Epithelial cell of proximal tubule (primary cell): ENCODE measurements around the gene COPRS. TPM values are rescaled to one million over a fixed set of nuclear protein-coding genes. Genes with fewer than 3 reads are reported as not detected.
"Not testable (repeated sequence)": the region's sequence is repeated elsewhere in the genome, so short reads cannot be mapped to it uniquely, and the experiment has no call there.

Experiments
- DNase-seq: peaks from one replicate; pipeline ENCODE4 v3.0.0-alpha.2; 2011; ENCODE audit warnings: low read depth
- H3K4me3 ChIP-seq: 2 replicates; pipeline ENCODE4 v1.5.1; 2011; ENCODE audit warnings: low read depth, mild to moderate bottlenecking, low read length
- CTCF ChIP-seq: conservative IDR thresholded peaks from 2 replicates; pipeline ENCODE4 v1.5.1; 2012; ENCODE audit warnings: low read depth, mild to moderate bottlenecking, low read length
- total RNA-seq: library from RNA; depleted of rRNA; stranded (reverse); fragments of >200 nt; gene quantifications from 2 replicates; pipeline ENCODE4 v1.2.3, GENCODE V29; 2015

The COPRS gene
- total RNA-seq, 1 donor from 2014 or later = 102 TPM

DNA sequence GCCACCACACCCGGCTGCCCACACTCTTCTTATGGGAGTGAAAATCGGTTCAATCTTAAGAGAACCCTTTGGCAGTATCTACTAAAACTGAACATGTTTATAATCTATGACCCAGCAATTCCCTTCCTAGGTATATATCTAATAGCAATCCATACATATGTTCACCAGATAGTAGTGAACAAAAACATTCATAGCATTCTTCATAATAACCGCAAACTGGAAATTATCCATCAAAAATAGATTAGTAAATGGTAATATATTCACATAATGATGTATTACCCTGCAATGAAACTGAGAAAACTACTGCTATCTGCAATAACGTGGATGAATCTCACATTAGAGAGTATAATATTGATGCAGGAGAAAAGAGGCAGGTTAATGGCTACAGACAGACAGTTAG is 23.1 kb downstream of the COPRS start:
- H3K4me3 ChIP-seq = no peak overlapping the region
- no peak for DNase-seq
- TF ChIP-seq CTCF = no peak

DNA sequence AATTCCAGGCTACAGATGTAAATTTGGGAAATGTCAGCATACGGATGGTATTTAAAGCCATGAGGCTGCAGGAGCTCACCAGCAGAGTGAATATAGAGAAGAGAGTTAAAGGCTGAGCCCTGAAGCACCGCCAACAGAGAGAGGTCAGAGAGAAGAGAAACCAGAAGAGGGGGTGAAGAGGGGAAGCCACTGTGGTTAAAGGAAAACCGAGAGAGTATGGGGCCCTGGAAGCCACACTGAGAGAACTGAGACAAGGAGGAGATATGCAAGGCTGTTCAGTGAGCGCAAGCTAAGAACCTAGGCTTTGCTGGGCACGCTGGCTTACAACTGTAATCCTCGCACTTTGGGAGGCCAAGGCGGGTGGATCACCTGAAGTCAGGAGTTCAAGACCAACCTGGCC is 24.6 kb downstream of the COPRS start:
- no peak for DNase-seq
- no peak for TF ChIP-seq CTCF
- H3K4me3 ChIP-seq = no peak overlapping the region

GRCh38 chr17:31832746-31833145 is 26.3 kb downstream of the COPRS start:
- TF ChIP-seq CTCF = no peak
- DNase-seq = no peak
- no peak overlapping the region for H3K4me3 ChIP-seq

DNA sequence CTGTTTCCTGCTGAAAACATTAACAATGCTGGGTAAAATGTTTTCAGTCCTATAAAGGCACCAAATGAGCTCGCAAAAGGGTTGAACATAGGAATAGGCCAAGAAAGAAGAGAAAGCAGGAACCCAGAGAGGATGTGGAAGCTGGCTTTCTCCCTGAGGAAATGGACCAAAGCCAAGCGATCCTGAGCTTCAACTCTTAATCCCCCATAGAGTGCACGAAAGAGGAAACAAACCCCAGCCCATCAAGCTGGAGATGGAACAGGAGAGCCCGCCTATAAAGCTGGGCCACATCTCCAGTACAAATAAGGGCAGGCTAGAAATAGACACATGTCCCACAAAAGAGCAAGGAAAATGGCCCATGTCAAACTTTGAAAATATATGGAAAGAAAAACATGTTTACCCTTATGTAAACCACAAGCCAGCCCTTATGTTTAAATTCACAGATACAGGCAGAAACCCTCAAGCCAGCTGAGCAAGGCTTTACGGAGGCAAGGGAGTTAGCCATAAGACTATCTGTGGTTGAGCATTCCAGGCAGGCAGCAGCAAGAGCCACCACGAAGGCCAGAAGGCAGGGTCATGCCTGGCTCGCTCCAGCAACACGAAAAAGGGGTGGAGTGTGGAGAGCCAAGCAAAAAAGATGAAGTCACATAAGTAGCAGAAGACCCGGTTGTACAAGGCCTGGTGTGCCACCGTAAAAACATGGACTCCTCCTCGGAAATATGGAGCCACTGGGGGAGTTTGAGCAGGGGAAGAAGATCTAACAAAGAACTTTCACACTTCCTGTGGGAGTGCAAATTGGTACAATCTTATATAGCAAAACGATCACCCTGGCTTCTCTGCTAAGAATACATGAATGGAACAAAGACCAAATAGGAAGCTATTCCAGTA is 27.8 kb downstream of the COPRS start:
- no peak for DNase-seq
- no peak overlapping the region for H3K4me3 ChIP-seq
- TF ChIP-seq CTCF = no peak

DNA sequence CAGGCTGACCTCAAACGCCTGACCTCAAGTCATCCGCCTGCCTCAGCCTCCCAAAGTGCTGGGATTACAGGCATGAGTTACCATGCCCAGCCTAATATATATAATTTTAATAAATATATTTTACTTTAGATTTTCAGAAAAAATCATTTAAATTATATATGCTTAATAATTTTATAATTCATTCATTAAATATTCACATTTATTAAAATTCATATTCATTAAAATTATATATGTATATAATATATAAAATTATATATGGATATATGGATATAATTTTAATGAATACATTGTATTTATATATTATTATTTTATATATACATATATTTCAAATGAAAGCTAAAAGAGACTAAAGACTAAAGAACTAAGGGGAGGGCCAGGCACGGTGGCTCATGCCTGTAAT is 29.4 kb downstream of the COPRS start:
- DNase-seq = no peak
- H3K4me3 ChIP-seq = no peak overlapping the region
- no peak for TF ChIP-seq CTCF

GRCh38 chr17:31828955-31829354 is 30.1 kb downstream of the COPRS start:
- not testable (repeated sequence) for DNase-seq, H3K4me3 ChIP-seq

DNA sequence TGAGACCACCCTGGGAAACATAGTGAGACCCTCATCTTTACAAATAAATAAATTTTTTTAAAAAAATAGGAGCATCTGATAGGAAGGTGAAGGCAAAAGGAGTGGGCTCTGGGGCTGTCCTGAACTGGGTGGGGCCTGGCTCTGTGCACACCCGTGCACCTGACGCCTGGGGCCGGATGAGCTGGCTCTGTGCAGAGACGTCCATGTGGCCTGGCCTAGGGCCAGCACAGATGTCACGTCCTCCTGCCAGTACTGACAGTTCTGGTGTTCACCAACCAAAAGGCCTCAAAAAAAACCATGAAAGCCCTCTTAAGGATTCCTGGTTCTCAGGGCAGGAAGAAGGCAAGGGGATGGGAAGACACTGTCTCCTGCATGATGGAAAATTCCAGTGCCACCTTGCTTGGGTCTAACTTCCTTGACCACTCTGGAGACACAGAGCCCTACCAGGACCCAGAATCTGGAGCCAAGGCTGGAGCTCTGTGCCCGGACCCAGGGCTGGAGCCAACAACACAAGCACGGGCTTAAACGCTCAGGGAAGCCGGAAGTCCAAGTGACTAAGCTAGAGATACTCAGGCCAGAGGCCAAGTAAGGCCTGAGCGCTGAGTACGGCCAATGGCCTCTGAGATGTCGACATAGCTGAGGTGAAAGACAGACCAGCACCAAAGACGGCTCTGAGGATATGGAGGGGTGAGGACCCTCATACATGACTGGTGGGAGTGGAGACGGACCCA is 32.9 kb downstream of the COPRS start:
- H3K4me3 ChIP-seq = no peak overlapping the region
- no peak for TF ChIP-seq CTCF
- DNase-seq = no peak
